Measurements from ENCODE around the gene SIN3A. TPM values are rescaled to one million over a fixed set of nuclear protein-coding genes. Genes with fewer than 3 reads are reported as not detected.

Gene SIN3A
- total and polyA plus RNA-seq, 4 donors: 6.8 to 21.9 (median 13.3) TPM

DNA sequence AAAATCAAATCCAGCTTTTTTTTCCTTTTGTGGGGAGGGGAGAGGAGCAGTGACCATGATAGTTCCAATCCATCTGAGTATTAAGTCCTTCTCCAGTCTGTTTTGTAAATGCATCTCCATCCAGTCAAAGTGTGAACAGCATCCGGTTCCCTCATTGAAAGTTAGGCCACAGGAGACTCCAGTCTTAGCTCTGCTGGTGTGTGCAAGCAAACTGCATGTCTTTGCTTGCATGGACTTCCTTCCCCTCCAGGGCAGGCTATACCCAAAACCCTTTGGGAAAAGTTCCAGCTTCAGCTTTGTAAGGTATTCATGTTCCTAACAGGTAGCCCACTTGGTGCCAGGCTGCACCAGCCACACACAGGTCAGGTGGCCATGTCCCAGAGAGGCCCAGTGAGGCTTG lies 80.0 kb downstream of the SIN3A start:
- Histone ChIP-seq H3K36me3 (ENCODE audit: control insufficient read depth in 4 of 4, insufficient read depth in 3 of 4, low read depth in 1 of 4, low read length in 3 of 4) (peaks cover 9 to 44% (median 32%) of the 10 kb centered on the region in 4 donors), H3K4me1 (ENCODE audit: control insufficient read depth in 4 of 4, insufficient read depth in 4 of 4, low read length in 3 of 4) (peaks cover 1 to 22% (median 20%) of the 10 kb centered on the region in 4 donors), H3K9me3 (ENCODE audit: control insufficient read depth in 4 of 4, low read length in 3 of 4) (no peaks in the 10 kb centered on the region), H3K4me3 (ENCODE audit: low read depth in 1 of 3, low read length in 3 of 3) (no peak overlapping the region), H3K27ac (ENCODE audit: low read depth in 1 of 2, low read length in 2 of 2) (no peak overlapping the region), H3K9ac (ENCODE audit: low read depth in 1 of 2, low read length in 2 of 2) (no peak overlapping the region), H3K27me3 (ENCODE audit: control insufficient read depth in 4 of 4, insufficient read depth in 4 of 4, low read length in 3 of 4) (no peaks in the 10 kb centered on the region)
- TF ChIP-seq HNF4G (IDR thresholded peaks at IDR 0.05) (no peak), SP1 (IDR thresholded peaks at IDR 0.05) (no peak), GABPA (IDR thresholded peaks at IDR 0.05 in 1 of 2, conservative IDR thresholded peaks at IDR 0.05 in 1 of 2) (no peak), HNF4A (conservative IDR thresholded peaks at IDR 0.05) (no peak), FOXA1 (IDR thresholded peaks at IDR 0.05) (no peak), NR2F2 (IDR thresholded peaks at IDR 0.05) (no peak), RXRA (IDR thresholded peaks at IDR 0.05) (no peak), FOXA2 (IDR thresholded peaks at IDR 0.05) (no peak), YY1 (IDR thresholded peaks at IDR 0.05) (no peak), TAF1 (conservative IDR thresholded peaks at IDR 0.05) (no peak), RAD21 (IDR thresholded peaks at IDR 0.05) (no peak), EGR1 (IDR thresholded peaks at IDR 0.05; ENCODE audit: low read depth in 2 of 2) (no peak), JUND (IDR thresholded peaks at IDR 0.05) (no peak)
- TF ChIP-seq, protein P1, sequence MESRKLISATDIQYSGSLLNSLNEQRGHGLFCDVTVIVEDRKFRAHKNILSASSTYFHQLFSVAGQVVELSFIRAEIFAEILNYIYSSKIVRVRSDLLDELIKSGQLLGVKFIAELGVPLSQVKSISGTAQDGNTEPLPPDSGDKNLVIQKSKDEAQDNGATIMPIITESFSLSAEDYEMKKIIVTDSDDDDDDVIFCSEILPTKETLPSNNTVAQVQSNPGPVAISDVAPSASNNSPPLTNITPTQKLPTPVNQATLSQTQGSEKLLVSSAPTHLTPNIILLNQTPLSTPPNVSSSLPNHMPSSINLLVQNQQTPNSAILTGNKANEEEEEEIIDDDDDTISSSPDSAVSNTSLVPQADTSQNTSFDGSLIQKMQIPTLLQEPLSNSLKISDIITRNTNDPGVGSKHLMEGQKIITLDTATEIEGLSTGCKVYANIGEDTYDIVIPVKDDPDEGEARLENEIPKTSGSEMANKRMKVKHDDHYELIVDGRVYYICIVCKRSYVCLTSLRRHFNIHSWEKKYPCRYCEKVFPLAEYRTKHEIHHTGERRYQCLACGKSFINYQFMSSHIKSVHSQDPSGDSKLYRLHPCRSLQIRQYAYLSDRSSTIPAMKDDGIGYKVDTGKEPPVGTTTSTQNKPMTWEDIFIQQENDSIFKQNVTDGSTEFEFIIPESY (IDR thresholded peaks at IDR 0.05): no peak
- TF ChIP-seq, protein P2, sequence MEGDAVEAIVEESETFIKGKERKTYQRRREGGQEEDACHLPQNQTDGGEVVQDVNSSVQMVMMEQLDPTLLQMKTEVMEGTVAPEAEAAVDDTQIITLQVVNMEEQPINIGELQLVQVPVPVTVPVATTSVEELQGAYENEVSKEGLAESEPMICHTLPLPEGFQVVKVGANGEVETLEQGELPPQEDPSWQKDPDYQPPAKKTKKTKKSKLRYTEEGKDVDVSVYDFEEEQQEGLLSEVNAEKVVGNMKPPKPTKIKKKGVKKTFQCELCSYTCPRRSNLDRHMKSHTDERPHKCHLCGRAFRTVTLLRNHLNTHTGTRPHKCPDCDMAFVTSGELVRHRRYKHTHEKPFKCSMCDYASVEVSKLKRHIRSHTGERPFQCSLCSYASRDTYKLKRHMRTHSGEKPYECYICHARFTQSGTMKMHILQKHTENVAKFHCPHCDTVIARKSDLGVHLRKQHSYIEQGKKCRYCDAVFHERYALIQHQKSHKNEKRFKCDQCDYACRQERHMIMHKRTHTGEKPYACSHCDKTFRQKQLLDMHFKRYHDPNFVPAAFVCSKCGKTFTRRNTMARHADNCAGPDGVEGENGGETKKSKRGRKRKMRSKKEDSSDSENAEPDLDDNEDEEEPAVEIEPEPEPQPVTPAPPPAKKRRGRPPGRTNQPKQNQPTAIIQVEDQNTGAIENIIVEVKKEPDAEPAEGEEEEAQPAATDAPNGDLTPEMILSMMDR (IDR thresholded peaks at IDR 0.05; ENCODE audit: low read depth, low read length, missing input control): no peak
- TF ChIP-seq, protein P3, sequence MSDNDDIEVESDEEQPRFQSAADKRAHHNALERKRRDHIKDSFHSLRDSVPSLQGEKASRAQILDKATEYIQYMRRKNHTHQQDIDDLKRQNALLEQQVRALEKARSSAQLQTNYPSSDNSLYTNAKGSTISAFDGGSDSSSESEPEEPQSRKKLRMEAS (IDR thresholded peaks at IDR 0.05): no peak
- TF ChIP-seq, protein P4, sequence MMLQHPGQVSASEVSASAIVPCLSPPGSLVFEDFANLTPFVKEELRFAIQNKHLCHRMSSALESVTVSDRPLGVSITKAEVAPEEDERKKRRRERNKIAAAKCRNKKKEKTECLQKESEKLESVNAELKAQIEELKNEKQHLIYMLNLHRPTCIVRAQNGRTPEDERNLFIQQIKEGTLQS (IDR thresholded peaks at IDR 0.05): no peak
- TF ChIP-seq, protein P5, sequence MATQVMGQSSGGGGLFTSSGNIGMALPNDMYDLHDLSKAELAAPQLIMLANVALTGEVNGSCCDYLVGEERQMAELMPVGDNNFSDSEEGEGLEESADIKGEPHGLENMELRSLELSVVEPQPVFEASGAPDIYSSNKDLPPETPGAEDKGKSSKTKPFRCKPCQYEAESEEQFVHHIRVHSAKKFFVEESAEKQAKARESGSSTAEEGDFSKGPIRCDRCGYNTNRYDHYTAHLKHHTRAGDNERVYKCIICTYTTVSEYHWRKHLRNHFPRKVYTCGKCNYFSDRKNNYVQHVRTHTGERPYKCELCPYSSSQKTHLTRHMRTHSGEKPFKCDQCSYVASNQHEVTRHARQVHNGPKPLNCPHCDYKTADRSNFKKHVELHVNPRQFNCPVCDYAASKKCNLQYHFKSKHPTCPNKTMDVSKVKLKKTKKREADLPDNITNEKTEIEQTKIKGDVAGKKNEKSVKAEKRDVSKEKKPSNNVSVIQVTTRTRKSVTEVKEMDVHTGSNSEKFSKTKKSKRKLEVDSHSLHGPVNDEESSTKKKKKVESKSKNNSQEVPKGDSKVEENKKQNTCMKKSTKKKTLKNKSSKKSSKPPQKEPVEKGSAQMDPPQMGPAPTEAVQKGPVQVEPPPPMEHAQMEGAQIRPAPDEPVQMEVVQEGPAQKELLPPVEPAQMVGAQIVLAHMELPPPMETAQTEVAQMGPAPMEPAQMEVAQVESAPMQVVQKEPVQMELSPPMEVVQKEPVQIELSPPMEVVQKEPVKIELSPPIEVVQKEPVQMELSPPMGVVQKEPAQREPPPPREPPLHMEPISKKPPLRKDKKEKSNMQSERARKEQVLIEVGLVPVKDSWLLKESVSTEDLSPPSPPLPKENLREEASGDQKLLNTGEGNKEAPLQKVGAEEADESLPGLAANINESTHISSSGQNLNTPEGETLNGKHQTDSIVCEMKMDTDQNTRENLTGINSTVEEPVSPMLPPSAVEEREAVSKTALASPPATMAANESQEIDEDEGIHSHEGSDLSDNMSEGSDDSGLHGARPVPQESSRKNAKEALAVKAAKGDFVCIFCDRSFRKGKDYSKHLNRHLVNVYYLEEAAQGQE (IDR thresholded peaks at IDR 0.05): no peak
- 94% methylated on average over 1 of the region's 1 CpG for WGBS
- no peak for DNase-seq (ENCODE audit: low spot score)
